T-cell (primary cell): ENCODE data around the gene USP5. TPM values are rescaled to one million over a fixed set of nuclear protein-coding genes. Genes with fewer than 3 reads are reported as not detected.
"Not testable (repeated sequence)": the region's sequence is repeated elsewhere in the genome, so short reads cannot be mapped to it uniquely, and the experiment has no call there.

ENCODE experiments used
- ATAC-seq, 4 experiments: fragments of 200-7000 bp in 3 of 4; fragments of 150-1000 bp in 1 of 4; cut with Tn5 transposase; replicated peaks in 1 of 4; 1 replicate in 3 of 4; 2 replicates in 1 of 4; pipeline ENCODE4 v1.10.0; 2021; ENCODE audit warnings: moderate library complexity in 3 of 4, mild to moderate bottlenecking in 2 of 4, moderate number of reproducible peaks in 1 of 4
- CTCF ChIA-PET, 2 donors: fragments of 300-600 bp; sonication (Branson Sonifier 250); formaldehyde crosslinking; loops; one replicate each; lab custom pipeline; 2022; ENCODE audit warnings: antibody characterized with exemption in 2 of 2; lab: Charles Lee
- POLR2A ChIA-PET, 2 donors: fragments of 300-600 bp; sonication (Branson Sonifier 250); formaldehyde crosslinking; loops; one replicate each; lab custom pipeline; 2022; ENCODE audit warnings: antibody characterized with exemption in 2 of 2; lab: Charles Lee
- DNase-seq, 35 experiments: peaks; one replicate each; pipeline versions ENCODE4 v3.0.0 to v3.0.0-alpha.2; 2013 to 2023
- H3K27ac ChIP-seq: one replicate; pipeline ENCODE4 v1.5.1; 2013; ENCODE audit warnings: low read length
- H3K27me3 ChIP-seq, 2 experiments: replicated peaks in 1 of 2; 1 replicate in 1 of 2; 2 replicates in 1 of 2; pipeline versions ENCODE4 v1.6.1 to v1.7.0; 2013; ENCODE audit warnings: low read length in 1 of 2, mixed read lengths in 1 of 2; ENCODE audit not compliant: control insufficient read depth in 2 of 2, insufficient read depth in 2 of 2; ENCODE audit errors: extremely low read depth in 1 of 2
- H3K36me3 ChIP-seq, 2 donors: 1 replicate in 1 of 2; 2 replicates in 1 of 2; pipeline versions ENCODE4 v1.6.1 to v1.7.0; 2013; ENCODE audit warnings: low read length in 1 of 2; ENCODE audit not compliant: control insufficient read depth in 2 of 2, insufficient read depth in 1 of 2; ENCODE audit errors: extremely low read depth in 1 of 2
- H3K4me1 ChIP-seq, 2 experiments: 1 replicate in 1 of 2; 2 replicates in 1 of 2; pipeline versions ENCODE4 v1.6.1 to v1.7.0; 2013; ENCODE audit warnings: low read length in 2 of 2, mixed read lengths in 1 of 2; ENCODE audit not compliant: insufficient read depth in 2 of 2, control insufficient read depth in 1 of 2; ENCODE audit errors: extremely low read depth in 1 of 2
- H3K4me3 ChIP-seq, 2 donors: 1 replicate in 1 of 2; 2 replicates in 1 of 2; pipeline versions ENCODE4 v1.5.1 to v1.7.0; 2013; ENCODE audit warnings: mild to moderate bottlenecking in 2 of 2, low read length in 1 of 2, moderate library complexity in 1 of 2; ENCODE audit not compliant: control insufficient read depth in 1 of 2; ENCODE audit errors: extremely low read depth in 1 of 2
- H3K9me3 ChIP-seq: 2 replicates; pipeline ENCODE4 v1.7.0; 2013
- H3K27ac Mint-ChIP-seq, 2 donors: one replicate each; pipeline ENCODE4 v1.8.0; 2020 to 2021; ENCODE audit warnings: mild to moderate bottlenecking in 2 of 2, mixed read lengths in 2 of 2
- H3K27me3 Mint-ChIP-seq, 2 donors: one replicate each; pipeline ENCODE4 v1.8.0; 2021 to 2022; ENCODE audit warnings: mixed read lengths in 2 of 2
- H3K36me3 Mint-ChIP-seq: one replicate; pipeline ENCODE4 v1.8.0; 2021; ENCODE audit warnings: mixed read lengths
- H3K4me1 Mint-ChIP-seq, 3 donors: one replicate each; pipeline ENCODE4 v1.8.0; 2020 to 2022; ENCODE audit warnings: mixed read lengths in 3 of 3, mild to moderate bottlenecking in 1 of 3
- H3K4me3 Mint-ChIP-seq, 3 donors: one replicate each; pipeline ENCODE4 v1.8.0; 2020 to 2022; ENCODE audit warnings: mild to moderate bottlenecking in 3 of 3, mixed read lengths in 3 of 3, moderate library complexity in 3 of 3
- H3K9me3 Mint-ChIP-seq, 3 donors: one replicate each; pipeline ENCODE4 v1.8.0; 2020 to 2022; ENCODE audit warnings: mixed read lengths in 3 of 3
- WGBS: methylation state at CpG from one replicate; pipeline ENCODE4 v1.1.5; 2013; ENCODE audit warnings: missing lambda C conversion rate; ENCODE audit not compliant: insufficient coverage; 5-methylcytosine and 5-hydroxymethylcytosine counted together
- total RNA-seq, 35 experiments: library from RNA in 6 of 35; stranded (reverse) in 6 of 35; fragments of 120-200 nt in 1 of 35; gene quantifications; one replicate each; pipeline versions ENCODE4 v1.2.1 to v1.2.4 and lab custom pipeline; 2013 to 2026

Gene USP5
- total RNA-seq, 5 donors from 2014 or later (not counting 1 experiment from before 2014, with no cell fraction given), result 64.2 to 95.8 (median 85.8) TPM

DNA sequence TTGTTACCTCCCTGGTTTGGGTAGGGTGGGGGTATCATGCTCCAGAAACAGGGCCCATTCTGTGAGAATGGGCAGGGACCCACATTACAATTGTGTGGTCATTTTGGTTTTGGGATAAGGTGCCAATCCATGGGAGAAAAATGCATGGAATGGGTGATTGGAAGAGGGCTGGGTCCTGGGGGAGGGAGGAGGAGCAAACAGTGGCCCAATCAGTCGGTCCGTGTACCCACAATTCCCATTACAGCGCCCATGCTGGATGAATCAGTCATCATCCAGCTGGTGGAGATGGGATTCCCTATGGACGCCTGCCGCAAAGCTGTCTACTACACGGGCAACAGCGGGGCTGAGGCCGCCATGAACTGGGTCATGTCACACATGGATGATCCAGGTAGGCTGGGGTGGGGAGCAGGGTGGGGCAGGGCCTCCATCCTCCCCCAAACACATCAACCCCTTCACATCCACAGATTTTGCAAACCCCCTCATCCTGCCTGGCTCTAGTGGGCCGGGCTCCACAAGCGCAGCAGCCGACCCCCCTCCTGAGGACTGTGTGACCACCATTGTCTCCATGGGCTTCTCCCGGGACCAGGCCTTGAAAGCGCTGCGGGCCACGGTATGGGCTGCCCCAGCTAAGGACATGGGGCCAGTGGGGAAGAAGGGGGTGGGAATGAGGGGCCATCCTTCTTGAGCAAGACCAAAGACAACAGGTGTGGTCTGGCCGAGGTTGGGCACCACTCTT lies 11.8 kb downstream of the USP5 start:
- H3K27ac Mint-ChIP-seq, result no peak overlapping the region
- no peak overlapping the region for H3K27ac ChIP-seq
- H3K4me3 ChIP-seq, result no peak overlapping the region
- H3K36me3 Mint-ChIP-seq, result peaks cover 40% of the 10 kb centered on the region
- ATAC-seq (no peak), DNase-seq (no peak)
- H3K9me3 ChIP-seq, result no peaks in the 10 kb centered on the region
- H3K27me3 Mint-ChIP-seq, result no peaks in the 10 kb centered on the region
- POLR2A ChIA-PET, result interaction anchor here in 1 of 2 donors (0.5 kb wide), 1 partner anchor 160 kb away, joined by 3 read pairs; no protein-coding TSS in a partner anchor
- peaks cover 12 to 16% (median 15%) of the 10 kb centered on the region in 3 donors for H3K4me1 Mint-ChIP-seq
- peaks cover 3 to 19% of the 10 kb centered on the region in 2 experiments for H3K4me1 ChIP-seq
- no peaks in the 10 kb centered on the region for H3K27me3 ChIP-seq
- WGBS, result 96% methylated on average over 8 of the region's 16 CpGs
- no peaks in the 10 kb centered on the region for H3K9me3 Mint-ChIP-seq
- CTCF ChIA-PET, result no interaction called here
- H3K4me3 Mint-ChIP-seq, result no peak overlapping the region
- peaks cover 27 to 64% of the 10 kb centered on the region in 2 donors for H3K36me3 ChIP-seq

GRCh38 chr12:6865307-6865706 lies 13.4 kb downstream of the USP5 start:
- not testable (repeated sequence) for H3K9me3 ChIP-seq, H3K4me3 ChIP-seq, H3K27me3 Mint-ChIP-seq, DNase-seq, H3K27me3 ChIP-seq, H3K27ac ChIP-seq, H3K9me3 Mint-ChIP-seq, ATAC-seq
- ChIA-PET POLR2A (interaction anchor here in 1 of 2 donors (0.5 kb wide), 1 partner anchor 75 kb away, joined by 3 read pairs; no protein-coding TSS in a partner anchor), CTCF (interaction anchor here in 1 of 2 donors (0.9 to 1.3 kb wide), 2 partner anchors 13 to 42 kb away, joined by 3 to 5 read pairs; no protein-coding TSS in a partner anchor)
- 100% methylated on average over 1 of the region's 5 CpGs for WGBS
- H3K4me3 Mint-ChIP-seq, result peak overlapping the region; percentile 18 to 49 (median 20)
- H3K36me3 Mint-ChIP-seq, result peaks cover 43% of the 10 kb centered on the region
- peaks cover 26 to 32% (median 30%) of the 10 kb centered on the region in 3 donors for H3K4me1 Mint-ChIP-seq
- H3K36me3 ChIP-seq, result peaks cover 23 to 60% of the 10 kb centered on the region in 2 donors
- H3K27ac Mint-ChIP-seq, result peak overlapping the region; percentile 13 to 69
- H3K4me1 ChIP-seq, result peaks cover 6 to 34% of the 10 kb centered on the region in 2 experiments

DNA sequence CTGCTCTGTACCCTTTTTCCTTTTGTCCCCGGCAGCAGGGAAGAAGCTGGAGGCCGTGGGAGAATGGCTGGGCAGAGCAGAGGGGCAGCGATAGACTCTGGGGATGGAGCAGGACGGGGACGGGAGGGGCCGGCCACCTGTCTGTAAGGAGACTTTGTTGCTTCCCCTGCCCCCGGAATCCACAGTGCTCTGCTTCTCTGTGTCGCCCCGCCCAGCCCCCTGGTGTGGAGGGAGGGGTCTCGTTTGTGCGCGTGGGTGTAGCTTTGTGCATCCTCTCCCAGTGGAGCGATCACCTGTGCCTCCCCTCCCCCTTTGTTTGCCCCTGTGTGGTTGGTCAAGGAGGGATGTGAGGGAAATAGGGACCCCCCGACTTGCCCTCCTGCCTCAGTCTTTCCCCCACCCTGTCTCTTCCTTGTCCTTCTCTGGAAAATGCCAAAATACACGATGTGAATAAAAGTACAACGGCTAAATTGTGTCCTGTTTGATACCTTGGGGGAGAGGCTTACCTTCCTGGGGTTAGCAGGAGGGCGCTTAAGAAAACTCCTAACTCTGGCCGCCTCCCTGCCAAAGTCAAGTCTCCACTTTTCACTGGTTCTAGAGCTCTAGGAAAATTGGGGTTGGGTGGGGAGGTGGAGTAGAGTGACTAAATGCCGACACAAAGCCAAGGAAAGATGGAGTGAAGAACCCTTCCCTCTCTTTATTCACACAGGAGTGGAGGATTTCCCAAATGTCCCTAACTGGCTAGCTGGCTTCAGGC lies 14.4 kb downstream of the USP5 start:
- whole genome bisulfite sequencing, result 83% methylated on average over 1 of the region's 19 CpGs
- Histone ChIP-seq H3K4me3 (peak overlapping the region in 1 of 2 donors; percentile 65), H3K4me1 (peaks cover 10 to 43% of the 10 kb centered on the region in 2 experiments), H3K9me3 (no peaks in the 10 kb centered on the region), H3K27me3 (no peaks in the 10 kb centered on the region), H3K36me3 (peaks cover 17 to 59% of the 10 kb centered on the region in 2 donors), H3K27ac (peak overlapping the region; percentile 86)
- peak overlapping the region; percentile 86 to 92 (median 87) for H3K4me3 Mint-ChIP-seq
- peaks cover 37 to 42% (median 40%) of the 10 kb centered on the region in 3 donors for H3K4me1 Mint-ChIP-seq
- no peaks in the 10 kb centered on the region for H3K27me3 Mint-ChIP-seq
- ATAC-seq (no peak), DNase-seq (no peak)
- no peaks in the 10 kb centered on the region for H3K9me3 Mint-ChIP-seq
- H3K36me3 Mint-ChIP-seq, result peaks cover 38% of the 10 kb centered on the region
- POLR2A ChIA-PET, result interaction anchor here (0.7 to 1.4 kb wide), 2 partner anchors 14 to 151 kb away, joined by 5 to 6 read pairs; partner anchors contain the start of gene USP5 (in 1 of the 2)
- CTCF ChIA-PET, result interaction anchor here (0.6 to 1.5 kb wide), 9 partner anchors 8 to 241 kb away, joined by 3 to 8 read pairs (median 5); partner anchors contain the start of genes CDCA3 (in 1 of the 2), USP5 (in 1 of the 2) and ZNF384 (in 1 of the 2)
- H3K27ac Mint-ChIP-seq, result peak overlapping the region; percentile 91

DNA sequence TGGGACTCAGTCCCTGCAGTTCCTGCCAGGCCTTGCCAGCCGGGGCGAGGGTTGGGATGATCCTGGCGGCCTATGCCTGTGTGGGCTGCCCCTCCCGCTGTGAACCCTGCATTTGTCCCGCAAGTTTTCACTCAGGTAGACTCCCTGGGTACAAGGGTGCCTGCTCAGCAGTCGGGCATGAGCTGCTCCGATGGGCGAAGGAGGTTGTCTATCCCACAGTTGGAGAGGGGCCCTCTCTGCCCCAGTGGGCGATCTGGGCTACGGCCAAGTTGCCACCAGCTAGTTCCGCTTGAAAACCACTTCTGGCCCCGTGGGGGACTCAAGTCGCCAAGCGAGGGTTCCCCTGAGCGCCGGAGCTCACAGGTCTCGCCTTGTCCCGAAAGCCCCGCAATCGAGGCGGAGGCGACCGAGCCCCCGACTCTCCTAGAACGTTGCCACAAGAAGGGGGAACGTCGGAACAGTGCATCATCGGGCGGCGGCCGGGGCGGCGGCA lies 15.0 kb downstream of the USP5 start:
- Histone ChIP-seq H3K4me1 (peaks cover 16 to 49% of the 10 kb centered on the region in 2 experiments), H3K27me3 (no peaks in the 10 kb centered on the region), H3K36me3 (peaks cover 11 to 52% of the 10 kb centered on the region in 2 donors), H3K4me3 (peak overlapping the region; percentile 44 to 65), H3K27ac (peak overlapping the region; percentile 86), H3K9me3 (no peaks in the 10 kb centered on the region)
- ChIA-PET CTCF (interaction anchor here (0.6 to 1.5 kb wide), 9 partner anchors 8 to 240 kb away, joined by 3 to 8 read pairs (median 5); partner anchors contain the start of genes CDCA3 (in 1 of the 2), USP5 (in 1 of the 2) and ZNF384 (in 1 of the 2)), POLR2A (interaction anchor here (0.7 to 1.4 kb wide), 2 partner anchors 15 to 151 kb away, joined by 5 to 6 read pairs; partner anchors contain the start of gene USP5 (in 1 of the 2))
- Mint-ChIP-seq H3K27me3 (no peaks in the 10 kb centered on the region), H3K36me3 (peaks cover 38% of the 10 kb centered on the region), H3K9me3 (no peaks in the 10 kb centered on the region), H3K4me1 (peaks cover 43 to 48% (median 46%) of the 10 kb centered on the region in 3 donors), H3K27ac (peak overlapping the region; percentile 91), H3K4me3 (peak overlapping the region; percentile 86 to 92 (median 87))
- ATAC-seq, result peak; percentile 0 to 4 (median 1)
- WGBS, result 10% methylated on average over 31 of the region's 33 CpGs
- peak in 3 of 35 experiments; percentile 31 to 60 (median 44) for DNase-seq

GRCh38 chr12:6867413-6868210 lies 15.7 kb downstream of the USP5 start, which contains the start of gene TPI1:
Gene TPI1, plus strand, starts transcription at chr12:6867531. Its CDS starts 36 bp downstream, at chr12:6867567.
- H3K36me3 Mint-ChIP-seq, result peaks cover 34% of the 10 kb centered on the region
- H3K4me3 Mint-ChIP-seq, result peak within 1 kb of the TSS; percentile 86 to 92 (median 87)
- Histone ChIP-seq H3K27me3 (no peaks in the 10 kb centered on the region), H3K4me1 (peaks cover 20 to 56% of the 10 kb centered on the region in 2 experiments), H3K4me3 (peak within 1 kb of the TSS; percentile 62 to 65), H3K9me3 (no peaks in the 10 kb centered on the region), H3K27ac (peak within 1 kb of the TSS; percentile 86), H3K36me3 (peaks cover 10 to 48% of the 10 kb centered on the region in 2 donors)
- CTCF ChIA-PET, result interaction anchor here (0.6 to 2.0 kb wide), 9 partner anchors 9 to 240 kb away, joined by 3 to 12 read pairs (median 5); partner anchors contain the start of genes CDCA3 (in 1 of the 2), USP5 (in 1 of the 2) and ZNF384 (in 1 of the 2)
- DNase-seq (peak in 33 of 35 experiments; percentile 32 to 82 (median 52)), ATAC-seq (peak; percentile 75 to 79 (median 76))
- H3K27me3 Mint-ChIP-seq, result no peaks in the 10 kb centered on the region
- WGBS, result under 1% methylated on average over 73 of the region's 86 CpGs
- peak within 1 kb of the TSS; percentile 91 for H3K27ac Mint-ChIP-seq
- H3K9me3 Mint-ChIP-seq, result no peaks in the 10 kb centered on the region
- peaks cover 49 to 54% (median 51%) of the 10 kb centered on the region in 3 donors for H3K4me1 Mint-ChIP-seq
- POLR2A ChIA-PET, result interaction anchor here (0.7 to 1.4 kb wide), 3 partner anchors 15 to 150 kb away, joined by 3 to 6 read pairs (median 5); partner anchors contain the start of gene USP5 (in 2 of the 2)
